GM23248 (cell line): ENCODE measurements around the gene C1orf35.

Source experiments
- EZH2 ChIP-seq: fragments of 200-600 bp; sonication (generic); IDR thresholded peaks from 2 replicates; pipeline ENCODE4 v1.6.1; 2018; ENCODE audit warnings: antibody characterized with exemption, mild to moderate bottlenecking; ENCODE audit not compliant: insufficient read depth, poor library complexity, severe bottlenecking
- EZH2phosphoT487 ChIP-seq: fragments of 200-600 bp; sonication (generic); IDR thresholded peaks from 2 replicates; pipeline ENCODE4 v1.6.1; 2018; ENCODE audit warnings: antibody characterized with exemption, moderate library complexity, mild to moderate bottlenecking, low read depth; ENCODE audit not compliant: insufficient read depth

DNA sequence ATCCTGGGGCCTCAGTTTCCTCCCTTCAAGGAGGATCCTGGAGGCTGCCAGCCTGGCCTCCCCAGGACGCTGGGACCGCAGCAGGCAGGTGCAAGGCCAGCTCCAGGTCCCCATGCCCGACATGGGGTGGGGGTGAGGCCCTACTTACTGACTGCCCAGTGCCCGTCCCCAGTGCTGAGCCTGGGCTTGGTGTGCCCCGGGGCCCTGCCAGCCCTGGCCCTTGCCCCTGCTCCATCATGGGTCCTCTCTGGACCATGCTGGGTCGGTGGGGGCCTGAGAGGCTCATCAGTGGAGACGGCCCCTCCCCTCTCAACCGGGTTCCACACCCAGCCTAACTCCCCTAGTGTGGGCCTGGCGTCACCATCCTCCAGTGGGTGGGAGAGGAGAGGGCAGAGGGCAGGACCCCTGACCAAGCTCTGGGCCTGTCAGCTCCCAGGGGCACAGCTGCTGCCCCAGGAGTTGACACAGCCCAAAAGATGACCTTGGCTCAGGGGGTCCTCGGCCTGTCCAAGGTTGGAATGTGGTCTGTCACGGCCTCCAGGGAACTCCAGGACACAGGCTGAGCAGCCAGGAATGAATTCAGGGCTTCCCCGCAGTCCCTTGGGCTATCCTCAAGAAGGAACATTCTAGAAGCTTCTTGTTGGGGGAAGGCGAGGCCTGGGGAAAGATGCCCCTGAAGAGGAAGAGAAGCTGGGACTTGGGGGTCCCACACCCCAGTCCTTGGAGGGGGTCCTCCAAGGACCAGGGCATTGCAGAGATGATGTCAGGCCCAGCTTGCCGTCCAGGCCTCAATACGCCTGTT, 38.2 kb downstream of the C1orf35 start:
- TF ChIP-seq EZH2 (no peak), EZH2phosphoT487 (no peak)
